ENCODE measurements around the gene PCOLCE2.

Gene PCOLCE2, protein sequence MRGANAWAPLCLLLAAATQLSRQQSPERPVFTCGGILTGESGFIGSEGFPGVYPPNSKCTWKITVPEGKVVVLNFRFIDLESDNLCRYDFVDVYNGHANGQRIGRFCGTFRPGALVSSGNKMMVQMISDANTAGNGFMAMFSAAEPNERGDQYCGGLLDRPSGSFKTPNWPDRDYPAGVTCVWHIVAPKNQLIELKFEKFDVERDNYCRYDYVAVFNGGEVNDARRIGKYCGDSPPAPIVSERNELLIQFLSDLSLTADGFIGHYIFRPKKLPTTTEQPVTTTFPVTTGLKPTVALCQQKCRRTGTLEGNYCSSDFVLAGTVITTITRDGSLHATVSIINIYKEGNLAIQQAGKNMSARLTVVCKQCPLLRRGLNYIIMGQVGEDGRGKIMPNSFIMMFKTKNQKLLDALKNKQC

DNA sequence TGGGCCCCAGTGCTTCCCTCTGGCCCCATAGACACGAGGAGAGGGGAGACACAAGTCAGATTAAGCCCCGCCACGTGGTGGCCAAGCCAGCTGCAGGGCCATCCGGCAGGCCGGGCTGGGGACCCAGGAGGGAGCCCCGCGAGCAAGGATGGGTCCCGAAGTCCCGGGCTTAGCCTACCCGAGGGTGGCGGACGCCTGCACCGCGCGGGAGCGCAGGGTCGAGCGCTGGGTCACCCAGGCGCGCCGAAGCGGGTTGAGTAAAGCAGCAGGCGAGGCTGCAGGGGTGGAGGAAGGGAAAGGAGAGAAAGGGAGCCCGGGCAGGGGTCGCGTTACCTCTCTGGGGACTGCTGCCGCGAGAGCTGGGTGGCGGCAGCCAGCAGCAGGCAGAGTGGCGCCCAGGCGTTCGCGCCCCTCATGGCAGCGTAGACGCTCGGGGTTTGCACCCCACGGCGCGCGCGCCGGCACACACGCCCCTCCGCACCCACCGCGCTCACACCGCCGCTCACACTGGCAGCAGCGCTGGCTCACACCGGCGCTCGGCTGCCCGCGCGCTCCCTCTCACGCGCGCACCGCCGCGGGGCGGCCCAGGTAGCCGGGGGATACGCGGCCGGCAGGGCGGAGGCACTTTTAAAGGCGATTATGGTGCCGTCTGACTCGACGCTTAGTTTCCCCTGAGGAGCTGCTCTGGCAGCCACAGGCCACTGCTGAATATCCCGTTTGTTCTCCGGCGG is at the start of gene PCOLCE2:
TSS of gene PCOLCE2 (minus strand) at position 603 of the 731 bp plus-strand sequence. CDS start at position 416, 187 bp downstream.
- DNase-seq, result no peak

DNA sequence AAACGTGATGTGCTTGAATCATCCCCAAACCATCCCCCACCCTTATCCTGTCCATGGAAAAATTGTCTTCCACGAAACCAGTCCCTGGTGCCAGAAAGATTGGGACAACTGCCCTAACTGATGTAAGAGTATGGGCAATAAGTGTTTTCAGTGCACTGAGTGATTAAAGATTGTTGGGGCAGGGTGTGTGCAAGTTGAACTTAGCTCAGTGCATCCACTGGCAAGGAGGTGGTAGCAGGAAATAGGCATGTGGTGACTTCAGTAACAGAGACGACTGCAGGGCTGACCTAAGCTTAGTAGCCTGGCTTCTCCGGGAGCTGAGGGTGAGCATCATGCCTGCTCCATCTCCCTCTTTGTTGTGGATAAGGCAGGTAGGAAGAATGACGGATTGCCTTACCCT is 47.1 kb upstream of the PCOLCE2 start:
- no peak for DNase-seq

DNA sequence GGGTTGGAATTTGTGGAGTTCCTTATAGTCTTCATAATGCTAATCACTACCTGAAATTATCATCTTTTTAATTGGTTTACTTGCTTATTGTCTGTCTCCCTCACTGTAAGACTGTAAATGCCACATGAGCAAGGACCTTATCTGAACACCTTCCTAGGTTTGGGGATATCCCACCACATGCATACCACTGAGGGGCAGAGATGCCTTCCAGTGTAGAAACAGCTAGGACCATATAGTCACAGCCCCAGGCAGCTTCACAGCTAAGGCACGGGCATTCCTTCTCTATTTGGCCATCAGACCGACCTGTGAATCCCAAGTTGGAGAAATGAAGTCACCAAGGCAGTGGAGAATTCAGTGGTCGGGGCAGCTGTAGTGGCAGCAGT is 46.0 kb upstream of the PCOLCE2 start:
- DNase-seq, result no peak

DNA sequence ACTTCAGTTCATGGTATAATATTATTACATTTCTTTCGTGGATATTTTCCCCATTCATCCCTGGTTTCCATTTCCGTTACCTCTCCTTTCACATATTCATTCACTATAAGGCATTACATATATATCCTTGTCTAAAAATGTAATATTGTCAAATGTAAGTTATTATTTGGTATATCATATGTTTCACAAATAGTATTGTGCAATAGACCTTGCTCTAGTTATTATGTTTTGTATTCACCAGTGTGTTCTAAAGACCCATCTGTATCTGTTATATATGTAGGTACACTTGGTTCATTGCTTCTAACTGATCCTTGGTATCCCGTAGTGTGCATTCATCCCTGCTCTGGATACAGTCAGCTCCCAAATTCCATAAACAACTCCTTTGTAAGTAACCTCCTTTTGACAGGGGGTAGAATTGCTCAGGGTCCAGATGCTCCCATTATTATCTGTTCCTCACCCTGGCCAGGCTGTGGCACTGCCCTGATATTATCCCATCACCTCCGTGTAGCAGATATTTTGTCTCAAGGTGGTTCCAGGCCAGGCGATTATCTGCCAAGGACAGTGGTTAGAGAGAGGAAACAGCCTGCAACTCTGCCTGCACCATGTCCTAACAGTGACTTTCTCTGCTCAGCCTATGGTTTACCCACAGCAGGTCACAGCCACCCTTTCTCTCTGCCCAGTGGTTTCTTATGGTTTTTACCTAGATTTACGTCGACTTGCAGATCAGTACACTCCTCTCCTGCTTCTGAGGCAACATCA is 45.4 kb upstream of the PCOLCE2 start:
- no peak for DNase-seq

DNA sequence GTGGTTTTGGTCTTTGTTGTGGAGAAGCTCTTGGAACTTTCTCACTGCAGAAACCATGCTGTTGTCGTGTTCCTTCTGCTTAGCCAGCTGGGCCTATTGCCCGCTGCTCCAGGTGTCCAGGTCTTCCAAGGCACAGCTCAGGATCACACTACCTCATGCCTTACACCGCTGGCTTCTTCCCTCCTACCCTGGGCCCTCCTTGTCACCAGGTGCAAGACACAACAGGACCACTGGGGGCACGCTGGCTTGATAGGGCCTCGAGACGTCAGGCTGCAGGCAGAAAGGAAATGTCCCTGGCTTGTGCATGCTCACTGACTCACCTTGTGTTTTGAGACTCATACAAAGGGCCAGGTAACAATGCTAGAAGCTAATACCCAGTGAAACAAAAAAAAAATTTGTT is 42.3 kb upstream of the PCOLCE2 start:
- DNase-seq, result no peak

DNA sequence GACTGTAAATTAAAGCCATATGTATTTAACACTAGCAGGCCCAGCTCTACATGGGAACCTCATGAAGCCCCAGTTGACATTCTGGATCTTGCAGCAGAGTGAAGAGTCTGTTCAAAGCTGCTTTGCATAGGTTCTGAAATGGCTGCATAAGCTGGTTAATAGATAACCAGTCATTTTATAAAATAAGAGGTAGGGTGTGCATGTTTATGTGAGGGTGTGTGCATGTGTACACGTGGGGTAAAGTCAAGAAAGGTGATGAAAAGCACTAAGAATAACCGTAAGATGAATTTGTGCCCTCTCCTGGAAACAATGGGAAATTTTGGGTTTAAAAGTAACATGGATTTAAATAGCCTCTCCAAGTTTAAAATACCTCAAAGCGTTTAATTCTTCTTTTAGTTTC is 41.6 kb upstream of the PCOLCE2 start:
- DNase-seq, result no peak

DNA sequence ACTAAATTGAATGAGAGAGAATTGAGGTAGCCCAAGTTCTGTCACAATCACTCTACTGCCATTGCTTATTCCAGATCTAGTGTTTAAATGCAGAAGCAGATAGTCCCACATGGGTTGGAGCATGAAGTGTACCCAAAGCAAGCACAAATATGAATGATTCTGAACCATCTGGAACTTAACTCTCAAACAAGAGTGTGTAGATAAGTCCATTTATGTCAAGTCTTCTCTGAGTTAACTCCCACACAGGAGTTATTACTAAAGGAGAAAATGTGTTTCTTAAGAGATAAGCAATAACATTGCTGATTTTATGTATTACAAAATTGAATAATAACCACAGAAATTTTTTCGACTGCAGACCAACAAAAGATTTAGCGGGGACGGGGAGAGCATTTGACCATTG is 41.0 kb upstream of the PCOLCE2 start:
- DNase-seq, result no peak

DNA sequence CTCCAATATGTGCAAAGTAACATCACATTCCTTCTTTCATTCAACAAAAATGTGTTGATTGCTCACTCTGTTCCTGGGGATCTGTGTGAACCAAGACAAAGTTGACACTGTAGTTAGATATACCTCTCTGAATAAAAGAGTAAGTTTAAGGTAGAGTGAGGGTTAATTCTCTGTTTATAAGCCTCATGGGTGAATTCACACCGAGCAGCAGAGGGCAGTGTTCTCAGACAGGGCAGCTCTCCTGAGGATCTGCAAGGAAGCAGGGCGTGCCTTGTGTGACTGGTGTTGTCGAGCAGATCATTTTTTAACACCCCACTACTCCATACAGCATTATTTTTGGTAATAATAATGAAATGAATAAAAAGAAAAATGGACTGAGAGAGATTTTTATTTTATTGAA is 40.2 kb upstream of the PCOLCE2 start:
- no peak for DNase-seq

DNA sequence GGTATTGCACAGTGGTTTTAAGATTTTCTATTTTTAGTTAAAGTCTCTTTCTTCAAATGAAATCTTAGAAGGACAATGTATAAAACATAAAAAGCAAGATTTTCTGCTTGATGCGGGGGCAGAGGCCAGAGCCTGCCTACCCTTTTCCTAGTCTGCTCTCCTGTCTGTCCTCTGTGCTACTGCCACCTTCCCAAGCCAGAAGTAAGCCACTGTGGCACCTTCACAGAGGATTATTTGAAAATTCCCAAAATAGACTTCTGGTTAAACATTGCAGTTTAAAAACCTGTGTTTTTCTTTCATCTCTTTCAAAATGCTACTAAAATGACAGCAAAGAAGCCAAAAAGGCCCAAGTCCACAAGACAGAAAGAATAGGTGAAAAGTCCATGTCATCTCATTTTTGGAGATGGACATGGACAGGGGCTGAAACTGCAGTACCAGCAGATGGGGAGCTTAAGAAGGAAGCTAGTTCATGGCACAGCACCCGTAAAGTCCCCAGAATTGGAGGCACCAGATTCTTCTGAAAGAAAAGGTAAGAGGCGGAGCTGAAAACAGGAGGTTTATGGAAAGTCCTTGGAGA is 37.6 kb upstream of the PCOLCE2 start:
- no peak for DNase-seq

DNA sequence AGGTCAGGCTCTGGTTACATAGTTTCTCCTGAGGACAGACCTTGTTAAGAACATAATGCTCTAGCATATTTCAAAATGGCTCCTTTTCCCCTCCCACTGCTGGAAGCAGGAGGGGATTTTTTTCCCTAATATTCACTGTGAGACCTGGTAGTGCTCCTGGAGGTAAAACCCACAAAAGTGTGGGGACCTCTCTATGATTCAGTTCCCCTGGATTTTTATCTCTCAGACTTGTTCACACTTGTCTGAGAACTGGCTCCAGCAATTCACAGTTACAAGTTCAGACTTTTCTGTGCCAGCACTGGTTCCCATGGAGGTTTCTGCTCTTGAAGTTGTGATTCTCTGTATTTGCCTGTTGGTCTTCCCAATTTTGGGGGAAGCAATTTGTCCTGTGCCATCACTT is 36.3 kb upstream of the PCOLCE2 start:
- DNase-seq, result no peak

DNA sequence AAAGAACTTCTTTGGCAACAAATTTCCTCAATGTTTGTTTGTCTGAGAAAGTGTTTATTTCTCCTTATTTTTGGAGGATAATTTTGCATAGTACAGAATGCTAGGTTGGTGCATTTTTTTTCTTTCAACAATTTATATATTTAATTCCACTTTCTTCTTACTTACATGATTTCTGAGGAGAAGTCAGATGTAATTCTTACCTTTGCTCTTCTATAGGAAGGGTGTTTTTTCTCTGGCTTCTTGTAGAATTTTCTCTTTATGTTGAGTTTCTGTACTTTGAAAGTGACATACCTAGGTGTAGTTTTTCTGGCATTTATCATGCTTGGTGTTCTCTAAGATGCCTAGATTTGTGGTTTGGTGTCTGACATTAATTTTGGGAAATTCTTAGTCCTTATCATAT is 34.8 kb upstream of the PCOLCE2 start:
- no peak for DNase-seq

DNA sequence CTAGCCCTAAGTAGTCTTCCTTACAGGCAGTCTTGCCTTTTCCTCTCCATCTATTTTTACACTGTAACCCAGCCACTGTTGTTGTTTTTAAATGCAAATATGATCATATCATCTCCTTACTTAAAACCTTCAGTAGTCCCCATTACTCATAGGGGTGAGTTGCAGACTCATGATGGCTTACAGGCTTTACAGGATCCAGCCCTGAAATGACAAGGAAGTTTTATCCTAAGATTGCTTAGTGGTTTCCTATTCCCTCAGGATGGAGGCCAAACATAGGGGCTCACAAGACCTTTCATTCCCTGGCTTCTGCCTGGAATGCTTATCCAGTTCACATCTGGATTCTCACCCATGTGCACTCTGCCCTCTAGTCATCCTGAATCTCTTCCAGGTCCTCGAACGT is 27.7 kb upstream of the PCOLCE2 start:
- DNase-seq, result no peak

DNA sequence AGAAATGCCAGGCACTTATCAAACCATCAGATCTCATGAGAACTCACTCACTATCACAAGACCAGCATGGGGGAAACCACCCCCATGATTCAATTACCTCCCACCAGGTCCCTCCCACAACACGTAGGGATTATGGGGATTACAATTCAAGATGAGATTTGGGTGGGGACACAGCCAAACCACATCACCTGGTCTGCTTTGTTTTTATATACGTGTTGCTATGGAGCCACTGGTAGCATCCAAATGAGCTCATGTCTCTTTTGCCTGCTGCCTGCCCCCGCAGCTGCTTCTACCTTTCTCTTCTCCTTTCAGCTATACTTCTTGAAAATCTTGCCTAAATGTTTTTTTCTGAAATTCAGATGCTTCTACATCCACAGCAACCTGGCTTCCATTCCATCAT is 26.8 kb upstream of the PCOLCE2 start:
- DNase-seq, result no peak

DNA sequence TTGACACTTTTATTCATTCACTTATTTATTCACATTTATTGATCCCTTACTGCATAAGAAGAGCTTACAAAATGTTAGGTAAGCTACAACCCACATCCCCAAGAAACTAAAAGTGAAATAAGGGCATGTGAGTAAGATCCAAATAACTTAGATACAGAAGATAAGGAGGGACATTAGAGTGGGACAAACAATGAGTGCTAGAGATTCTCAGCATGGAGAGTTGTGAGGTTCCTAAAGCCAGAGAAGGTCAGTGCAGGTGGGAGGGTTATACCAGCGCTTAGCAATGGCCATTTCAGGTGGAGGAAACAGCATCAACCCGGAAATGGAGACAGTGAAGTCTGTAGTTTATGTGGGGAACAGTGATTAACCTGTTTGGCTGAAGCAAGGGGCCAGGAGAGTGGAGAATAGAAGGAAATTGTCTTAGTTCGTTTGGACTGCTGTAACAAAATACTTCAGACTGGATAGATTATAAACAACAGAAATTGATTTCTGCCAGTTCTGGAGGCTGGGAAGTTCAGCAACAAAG is 25.5 kb upstream of the PCOLCE2 start:
- no peak for DNase-seq

DNA sequence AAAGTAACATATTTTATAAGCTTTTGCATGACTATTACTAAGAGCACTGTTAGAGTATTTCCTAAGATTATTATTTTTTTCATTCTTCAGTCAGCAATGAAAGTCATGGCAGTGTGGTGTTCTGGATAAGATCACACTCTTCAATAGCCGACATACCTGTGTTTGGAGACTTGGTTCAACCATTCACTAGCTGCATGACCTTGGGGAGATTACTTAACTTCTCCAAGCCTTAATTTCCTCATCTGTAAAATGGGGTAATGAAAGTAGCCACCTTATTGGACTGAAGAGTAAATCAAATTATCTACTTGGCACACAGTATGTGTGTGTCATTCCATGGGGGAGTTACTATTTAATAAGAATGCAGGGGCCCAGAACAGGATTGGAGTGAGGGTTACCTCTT is 24.5 kb upstream of the PCOLCE2 start:
- DNase-seq, result no peak

DNA sequence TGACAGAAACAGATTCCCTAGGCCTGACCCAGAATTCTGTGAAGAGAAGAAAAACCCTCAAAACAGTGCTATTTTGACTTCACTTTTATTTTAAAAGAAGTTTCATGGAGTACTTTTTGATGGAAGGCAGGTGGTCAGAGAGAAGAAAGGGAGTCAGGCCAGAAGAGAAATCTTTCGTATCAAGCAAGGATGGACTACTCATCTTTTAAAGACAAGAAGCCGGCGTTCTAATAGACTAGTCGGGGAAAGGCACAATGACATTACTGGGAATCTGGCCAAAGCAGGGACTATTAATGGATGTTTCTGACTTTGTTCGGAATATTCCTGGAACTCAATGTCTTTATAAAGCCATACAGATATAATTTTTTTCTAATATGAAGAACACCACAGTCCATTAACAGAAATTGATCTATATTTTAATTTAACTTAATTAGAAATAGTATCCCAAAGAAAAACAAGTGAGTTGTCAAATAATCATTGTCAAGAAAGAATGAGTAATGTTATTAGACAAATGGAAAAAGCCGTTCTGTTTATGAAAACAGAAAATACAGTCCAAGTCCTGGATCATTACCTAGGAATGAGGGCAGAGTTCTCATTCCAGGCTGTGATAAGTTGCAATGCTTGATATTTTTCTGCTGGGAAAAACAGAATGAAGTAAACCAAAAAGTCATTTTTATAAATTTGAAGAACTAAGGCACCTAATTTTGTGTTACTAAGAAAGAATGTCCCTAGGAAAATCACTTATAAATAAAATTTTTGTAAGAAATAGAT is 23.7 kb upstream of the PCOLCE2 start:
- DNase-seq, result no peak

DNA sequence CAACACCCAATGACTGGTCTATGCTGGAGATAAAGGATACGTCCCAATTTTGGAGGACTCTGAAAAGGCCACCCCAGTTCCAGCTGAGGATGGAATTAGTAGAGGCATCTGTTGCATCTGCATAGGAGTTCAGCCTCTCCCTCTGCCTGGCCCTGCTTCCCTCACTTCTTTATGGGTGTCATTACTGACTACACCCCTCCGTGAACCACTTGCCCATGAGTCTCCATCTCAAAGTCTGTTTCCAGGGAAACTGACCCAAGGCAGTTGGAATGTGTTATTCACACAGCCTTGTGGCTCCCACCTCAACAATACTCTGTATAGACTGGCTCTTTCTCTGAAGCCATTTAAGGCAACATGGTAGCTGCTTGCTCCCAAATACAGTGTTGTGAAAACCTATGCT is 21.4 kb upstream of the PCOLCE2 start:
- no peak for DNase-seq

DNA sequence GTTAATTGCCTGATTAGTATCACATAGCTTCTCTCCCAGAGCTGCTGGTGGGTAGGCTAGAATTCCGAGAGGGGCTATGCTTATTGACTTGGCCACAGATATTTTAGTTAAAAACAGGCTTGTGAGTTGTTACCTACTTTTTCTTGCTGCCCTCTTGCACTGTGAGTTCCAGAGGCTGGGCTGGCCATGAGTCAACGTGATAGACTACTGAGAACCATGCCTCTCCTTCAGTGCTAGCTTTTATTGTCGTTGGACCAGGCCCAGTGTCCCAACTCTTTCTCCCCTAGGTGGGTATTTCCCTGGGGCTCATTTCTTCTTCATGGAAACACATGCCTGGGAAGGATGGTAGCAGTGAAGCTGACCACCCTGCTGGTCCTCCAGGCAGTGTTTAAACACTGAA is 20.4 kb upstream of the PCOLCE2 start:
- no peak for DNase-seq

DNA sequence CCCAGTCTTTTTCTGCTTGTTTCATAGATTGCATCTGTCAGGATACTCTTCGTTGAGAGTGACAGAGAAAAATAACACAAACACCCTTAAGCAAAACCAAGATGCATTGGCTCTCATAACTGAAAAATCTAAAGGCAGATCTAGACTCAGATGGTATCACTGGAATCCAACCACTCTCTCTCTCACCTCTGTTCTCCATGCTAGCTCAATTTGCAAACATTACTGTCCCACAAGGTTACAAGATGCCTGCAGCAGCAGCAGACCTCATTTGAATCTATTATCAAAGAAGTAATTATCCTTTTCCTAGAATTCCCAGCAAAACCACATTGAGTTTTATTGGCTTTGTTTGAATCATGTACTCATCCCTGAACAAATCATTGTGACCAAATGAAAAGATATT is 19.1 kb upstream of the PCOLCE2 start:
- DNase-seq, result no peak

DNA sequence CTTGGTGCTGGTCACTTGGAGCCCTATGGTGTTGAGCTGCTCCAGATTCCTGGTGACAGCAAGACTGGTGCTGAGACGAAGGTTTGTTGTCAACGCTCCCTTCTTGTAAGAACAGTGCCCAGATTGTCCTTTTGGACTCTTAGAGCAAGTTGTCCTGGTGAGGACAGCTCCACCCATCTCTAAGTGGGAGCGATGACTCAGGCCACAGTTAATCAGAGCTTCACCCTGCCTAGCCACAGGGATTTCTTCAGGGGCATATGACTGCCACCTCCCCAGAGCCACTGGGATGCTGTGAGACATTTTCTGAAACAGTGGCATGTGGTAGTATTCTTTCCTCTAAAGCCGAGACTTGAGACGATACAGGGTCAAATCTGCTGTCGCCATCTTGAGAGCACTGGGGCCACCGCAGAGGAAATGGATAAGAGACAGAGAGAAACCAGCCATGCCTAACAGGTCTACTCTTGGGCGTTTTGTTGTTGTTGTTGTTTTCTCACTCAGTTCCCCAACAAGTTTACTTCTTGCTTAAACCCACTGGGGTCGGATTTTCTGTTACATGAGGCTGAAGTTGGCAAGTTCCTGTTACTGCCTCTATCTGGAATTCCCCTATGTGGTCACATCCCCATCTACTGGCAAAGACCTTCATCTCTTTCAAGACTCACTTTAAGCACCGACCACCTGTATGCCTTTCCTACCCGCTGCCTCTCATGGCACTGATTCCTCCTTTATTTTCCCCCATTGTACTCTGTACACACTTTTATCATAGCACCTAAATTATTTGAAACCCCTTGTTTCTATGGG is 16.0 kb upstream of the PCOLCE2 start:
- no peak for DNase-seq

DNA sequence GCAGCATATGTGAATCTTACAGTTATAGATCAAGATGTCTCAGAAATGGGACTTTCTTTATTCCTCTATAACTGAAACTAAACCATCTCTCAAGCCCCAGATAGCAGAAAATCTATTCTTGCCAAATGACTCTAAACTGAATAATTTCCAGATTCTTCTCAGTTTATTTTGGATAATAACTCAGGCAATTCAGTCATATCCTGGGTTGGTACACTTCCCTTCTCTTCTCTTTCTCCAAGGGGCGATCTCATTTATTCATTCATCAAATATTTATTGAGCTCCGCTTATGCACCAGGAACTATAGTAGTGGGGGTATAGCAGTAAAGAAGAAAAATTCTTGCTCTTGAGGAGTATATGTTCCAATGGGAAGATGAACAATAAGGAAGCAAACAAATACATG is 13.5 kb upstream of the PCOLCE2 start:
- no peak for DNase-seq

All from NCI-H187 treated with DMSO at 0.1 percent for 48 hours (cell line).